Activated T-helper 1 cell treated with anti-CD3 and anti-CD28 coated beads, Interleukin-12 subunit alpha, Interleukin-12 subunit beta, Interleukin-2, Interleukin-4 antibody, amounts not matched to agents 30 ng/mL and 10 ng/mL and 1 ng/mL, durations not matched to agents 14 hours and 24 hours and 36 hours (primary cell): ENCODE measurements around the gene RNF186. TPM values are rescaled to one million over a fixed set of nuclear protein-coding genes. Genes with fewer than 3 reads are reported as not detected.

ENCODE experiments used
- total RNA-seq: library from RNA; stranded (reverse); gene quantifications from 2 replicates; pipeline ENCODE4 v1.2.3, GENCODE V29; 2022

The RNF186 gene
- total RNA-seq, 1 donor from 2014 or later: not detected

Other genes with a start within 250 kb of the RNF186 start
- 53.0 and 55.5 TPM in 2 replicates for gene NBL1, start 171.0 kb downstream of the RNF186 start, total RNA-seq
- gene HTR6, start 150.4 kb downstream of the RNF186 start, total RNA-seq: not detected in 2 replicates
- 14.0 and 15.1 TPM in 2 replicates for gene TMCO4, start 15.4 kb downstream of the RNF186 start, total RNA-seq
- gene OTUD3, start 67.1 kb upstream of the RNF186 start, total RNA-seq: 10.2 and 16.1 TPM in 2 replicates
- not detected in 2 replicates for gene PLA2G2E, start 108.3 kb upstream of the RNF186 start, total RNA-seq
- gene PLA2G2A, start 164.3 kb upstream of the RNF186 start, total RNA-seq: not detected in 2 replicates